Measurements from ENCODE around the gene AMZ1.
"Not testable (repeated sequence)": the region's sequence is repeated elsewhere in the genome, so short reads cannot be mapped to it uniquely, and the experiment has no call there.

Gene AMZ1

GRCh38 chr7:2729893-2730716, 42.1 kb downstream of the AMZ1 start:
- no peak for DNase-seq

- no peak for DNase-seq
Measured at GRCh38 chr7:2730846-2731770, 43.1 kb downstream of the AMZ1 start.

GRCh38 chr7:2732388-2732787, 44.4 kb downstream of the AMZ1 start:
- no peak for DNase-seq

- no peak for DNase-seq
Measured at GRCh38 chr7:2732959-2733584, 45.1 kb downstream of the AMZ1 start.

- DNase-seq: no peak
Measured at GRCh38 chr7:2734084-2734686, 46.2 kb downstream of the AMZ1 start.

GRCh38 chr7:2734751-2735571, 47.0 kb downstream of the AMZ1 start:
- DNase-seq: no peak

- DNase-seq: no peak
Measured at GRCh38 chr7:2735744-2736143, 47.7 kb downstream of the AMZ1 start.

- no peak for DNase-seq
Measured at GRCh38 chr7:2736411-2736914, 48.5 kb downstream of the AMZ1 start.

GRCh38 chr7:2737005-2737743, 49.2 kb downstream of the AMZ1 start:
- DNase-seq: not testable (repeated sequence)

GRCh38 chr7:2737771-2738540, 50.0 kb downstream of the AMZ1 start:
- DNase-seq: no peak

- DNase-seq: no peak
Measured at GRCh38 chr7:2738766-2739549, 51.0 kb downstream of the AMZ1 start.

- not testable (repeated sequence) for DNase-seq
Measured at GRCh38 chr7:2743523-2744185, 55.7 kb downstream of the AMZ1 start.

- DNase-seq: not testable (repeated sequence)
Measured at GRCh38 chr7:2748684-2749083, 60.7 kb downstream of the AMZ1 start.

GRCh38 chr7:2750004-2750407, 62.0 kb downstream of the AMZ1 start:
- DNase-seq: peak; percentile 57

GRCh38 chr7:2751086-2751485, 63.1 kb downstream of the AMZ1 start:
- no peak for DNase-seq

GRCh38 chr7:2753148-2753547, 65.1 kb downstream of the AMZ1 start:
- DNase-seq: no peak

GRCh38 chr7:2754086-2754485, 66.1 kb downstream of the AMZ1 start:
- DNase-seq: peak; percentile 64

- DNase-seq: no peak
Measured at GRCh38 chr7:2754912-2755311, 66.9 kb downstream of the AMZ1 start.

GRCh38 chr7:2755531-2755930, 67.5 kb downstream of the AMZ1 start:
- no peak for DNase-seq
